GM12878 (cell line): ENCODE data around the gene SIL1. TPM values are rescaled to one million over a fixed set of nuclear protein-coding genes. Genes with fewer than 3 reads are reported as not detected.

Experiments
- ATAC-seq: fragments of 200-7000 bp; cut with Tn5 transposase; 3 replicates; pipeline ENCODE4 v1.9.1; 2020; ENCODE audit warnings: mild to moderate bottlenecking, moderate library complexity
- BruUV-seq: library from RNA; stranded (reverse); fragments of 400-500 nt; replicated peaks from 2 replicates; lab custom pipeline; 2021; lab: Mats Ljungman, UMichigan
- CTCF ChIA-PET: fragments of 300-600 bp; sonication (Branson Sonifier 250); formaldehyde crosslinking; extraction: SDS; loops from one replicate; lab custom pipeline; 2021; ENCODE audit warnings: inconsistent platforms; lab: Yijun Ruan, JAX
- POLR2A ChIA-PET: fragments of 350-600 bp; formaldehyde crosslinking; extraction: SDS; loops from one replicate; lab custom pipeline; 2021; ENCODE audit warnings: inconsistent platforms; lab: Charles Lee
- RAD21 ChIA-PET: fragments of 300-600 bp; sonication (Branson Sonifier 250); formaldehyde crosslinking; loops from one replicate; lab custom pipeline; 2023; ENCODE audit warnings: antibody characterized with exemption; ENCODE audit not compliant: unreplicated experiment; lab: Charles Lee
- SMC1A ChIA-PET: fragments of 300-600 bp; sonication (Branson Sonifier 250); formaldehyde crosslinking; loops from one replicate; lab custom pipeline; 2023; ENCODE audit not compliant: unreplicated experiment, uncharacterized antibody; lab: Charles Lee
- DNase-seq: peaks from one replicate; pipeline ENCODE4 v3.0.0-alpha.2; 2011; ENCODE audit warnings: low read depth, low spot score
- FAIRE-seq: peaks from 3 replicates; lab custom pipeline; 2011; peaks lifted over from hg19 to GRCh38; lab: Jason Lieb, UNC
- H2AFZ ChIP-seq: 2 replicates; pipeline ENCODE4 v1.6.0; 2011; ENCODE audit warnings: low read depth, low read length, control low read depth; ENCODE audit not compliant: control insufficient read depth
- H3K27ac ChIP-seq: 2 replicates; pipeline ENCODE4 v1.5.1; 2011; ENCODE audit warnings: control low read depth; ENCODE audit not compliant: control insufficient read depth, insufficient read depth
- H3K27me3 ChIP-seq, 2 experiments: replicated peaks in 1 of 2; 2 replicates each; pipeline versions ENCODE4 v1.6.0 to v1.6.1; 2011; ENCODE audit warnings: low read length in 1 of 2; ENCODE audit not compliant: control insufficient read depth in 2 of 2, insufficient read depth in 2 of 2
- H3K36me3 ChIP-seq, 2 experiments: 2 replicates each; pipeline ENCODE4 v1.5.1; 2011; ENCODE audit warnings: low read length in 1 of 2; ENCODE audit not compliant: control insufficient read depth in 2 of 2, insufficient read depth in 2 of 2
- H3K4me1 ChIP-seq: 2 replicates; pipeline ENCODE4 v1.6.1; 2011; ENCODE audit warnings: mild to moderate bottlenecking, low read length, moderate library complexity, mixed read lengths; ENCODE audit not compliant: control insufficient read depth, insufficient read depth
- H3K4me2 ChIP-seq: 2 replicates; pipeline ENCODE4 v1.6.0; 2011; ENCODE audit warnings: control low read depth; ENCODE audit not compliant: control insufficient read depth, insufficient read depth
- H3K4me3 ChIP-seq: fragments of 200-600 bp; sonication (generic); 2 replicates; pipeline ENCODE4 v1.5.1; 2016
- H3K79me2 ChIP-seq: 2 replicates; pipeline ENCODE4 v1.6.0; 2011; ENCODE audit warnings: low read length; ENCODE audit not compliant: control insufficient read depth, insufficient read depth
- H3K9ac ChIP-seq: 2 replicates; pipeline ENCODE4 v1.8.0; 2011; ENCODE audit warnings: low read length, control low read depth, mixed read lengths; ENCODE audit not compliant: control insufficient read depth, insufficient read depth
- H3K9me3 ChIP-seq: replicated peaks from 3 replicates; pipeline ENCODE4 v1.5.1; 2011; ENCODE audit warnings: mild to moderate bottlenecking, low read length; ENCODE audit not compliant: control insufficient read depth, insufficient read depth
- H4K20me1 ChIP-seq: 2 replicates; pipeline ENCODE4 v1.6.0; 2011; ENCODE audit not compliant: control insufficient read depth, insufficient read depth
- BACH1 ChIP-seq: fragments of 450-650 bp; IDR thresholded peaks from 2 replicates; pipeline ENCODE4 v1.6.1; 2017; ENCODE audit warnings: mild to moderate bottlenecking, borderline replicate concordance
- CHD4 ChIP-seq: fragments of 200-600 bp; sonication (generic); IDR thresholded peaks from 2 replicates; pipeline ENCODE4 v1.6.1; 2016; ENCODE audit warnings: mild to moderate bottlenecking
- FOXK2 ChIP-seq: fragments of 450-650 bp; IDR thresholded peaks from 2 replicates; pipeline ENCODE4 v1.6.1; 2017; ENCODE audit warnings: mild to moderate bottlenecking, moderate library complexity
- MTA3 ChIP-seq: IDR thresholded peaks from 2 replicates; pipeline ENCODE4 v1.6.1; 2012; ENCODE audit warnings: low read length, inconsistent platforms, borderline replicate concordance
- PRDM15 ChIP-seq: fragments of 450-650 bp; formaldehyde crosslinking; IDR thresholded peaks from 2 replicates; pipeline ENCODE4 v1.4.0; 2020; ENCODE audit warnings: mild to moderate bottlenecking, moderate library complexity
- RUNX3 ChIP-seq: IDR thresholded peaks from 2 replicates; pipeline ENCODE4 v1.6.1; 2012; ENCODE audit warnings: low read length, inconsistent platforms
- SKIL ChIP-seq: fragments of 450-650 bp; IDR thresholded peaks from 2 replicates; pipeline ENCODE4 v1.6.1; 2017; ENCODE audit warnings: mild to moderate bottlenecking, low read depth, inconsistent platforms; ENCODE audit not compliant: poor library complexity, severe bottlenecking
- SREBF2 ChIP-seq: IDR thresholded peaks from 2 replicates; pipeline ENCODE4 v1.6.1; 2012; ENCODE audit warnings: mild to moderate bottlenecking, low read length
- USF2 ChIP-seq: IDR thresholded peaks from 2 replicates; pipeline ENCODE4 v1.6.1; 2011; ENCODE audit warnings: low read depth, low read length, improper control_type of control experiment, borderline replicate concordance
- WRNIP1 ChIP-seq: IDR thresholded peaks from 2 replicates; pipeline ENCODE4 v1.6.1; 2011; ENCODE audit warnings: low read depth, low read length, improper control_type of control experiment, borderline replicate concordance
- YY1 ChIP-seq: IDR thresholded peaks from 2 replicates; pipeline ENCODE4 v1.6.1; 2011; ENCODE audit warnings: low read depth, mild to moderate bottlenecking, low read length
- ZBED1 ChIP-seq: IDR thresholded peaks from 2 replicates; pipeline ENCODE4 v1.6.1; 2016; ENCODE audit warnings: borderline replicate concordance
- ZZZ3 ChIP-seq: IDR thresholded peaks from 2 replicates; pipeline ENCODE4 v1.6.1; 2011; ENCODE audit warnings: low read depth; ENCODE audit not compliant: control insufficient read depth, insufficient read length
- WGBS: methylation state at CpG from one replicate; pipeline ENCODE4 v1.1.6; 2016; ENCODE audit warnings: low lambda C conversion rate; ENCODE audit not compliant: insufficient replicate concordance, insufficient coverage; ENCODE audit errors: missing lambda C conversion rate; 5-methylcytosine and 5-hydroxymethylcytosine counted together
- in situ Hi-C: fragments of 300-500 bp; cut with MboI; formaldehyde crosslinking; loops from 9 replicates; pipeline ENCODE4 v1.14.3; 2018; ENCODE audit warnings: mixed read lengths
- intact Hi-C: fragments of 100-400 bp; cut with micrococcal nuclease; formaldehyde crosslinking; loops from one replicate; pipeline ENCODE4 v1.14.2; 2022; ENCODE audit not compliant: unreplicated experiment
- polyA plus RNA-seq, 11 experiments: library from polyadenylated mRNA; depleted of rRNA in 4 of 11; unstranded in 6 of 11; stranded (reverse) in 5 of 11; fragments of >200 nt; fragmentation: Nextera tagmentation in 4 of 11; fragmentation: Illumina TruSeq in 1 of 11; extraction: Ambion mirVana in 4 of 11; extraction: Trizol in 1 of 11; gene quantifications; 1 replicate in 1 of 11; 2 replicates in 10 of 11; pipeline versions ENCODE4 v1.2.1 to v1.2.3, GENCODE V29; 2011 to 2016; ENCODE audit warnings: inconsistent platforms in 2 of 11, missing spikeins in 2 of 11, low read depth in 1 of 11
- total RNA-seq, 4 experiments: library from RNA; depleted of rRNA in 3 of 4; stranded (reverse); fragments of >200 nt in 3 of 4; fragmentation: Illumina TruSeq in 1 of 4; extraction: Trizol in 1 of 4; gene quantifications; 2 replicates each; pipeline versions ENCODE4 v1.2.1 to v1.2.3, GENCODE V29; 2013 to 2021

Gene SIL1
- total and polyA plus RNA-seq, 10 of the 15 experiments (the other 5 are each of a cell fraction or from before 2014, with no cell fraction given), result 4.1 to 49.8 (median 29.4) TPM

- ChIA-PET POLR2A (no interaction called here), SMC1A (interaction anchor here (0.8 kb wide), 1 partner anchor 136 kb away, joined by 3 read pairs; no protein-coding TSS in a partner anchor), RAD21 (no interaction called here), CTCF (interaction anchor here (0.5 kb wide), 1 partner anchor 350 kb away, joined by 3 read pairs; no protein-coding TSS in a partner anchor)
- 93% methylated on average over 3 of the region's 3 CpGs for WGBS
- H3K9ac ChIP-seq, result no peak overlapping the region
- no TSS peak for BruUV-seq
- H3K27ac ChIP-seq, result no peak overlapping the region
- DNase-seq (no peak), FAIRE-seq (no peak), ATAC-seq (no peak)
- no peak overlapping the region for H2AFZ ChIP-seq
- TF ChIP-seq ZBED1 (no peak), RUNX3 (no peak), PRDM15 (CRISPR knock-in tag) (no peak), SKIL (no peak), ZZZ3 (no peak), USF2 (no peak), SREBF2 (no peak), CHD4 (no peak), YY1 (no peak), FOXK2 (no peak), BACH1 (no peak), WRNIP1 (no peak), MTA3 (no peak)
- intact Hi-C loops, result no loop called here
- no peak overlapping the region for H3K4me2 ChIP-seq
- H3K27me3 ChIP-seq, result no peaks in the 10 kb centered on the region
- peaks cover 2 to 4% of the 10 kb centered on the region in 2 experiments; a peak in 3 of 4 replicates for H3K36me3 ChIP-seq
- H3K4me3 ChIP-seq, result no peak overlapping the region
- no peaks in the 10 kb centered on the region for H3K79me2 ChIP-seq
- no peaks in the 10 kb centered on the region for H3K9me3 ChIP-seq
- in situ Hi-C loops, result no loop called here
- no peaks in the 10 kb centered on the region for H3K4me1 ChIP-seq
- no peaks in the 10 kb centered on the region for H4K20me1 ChIP-seq
These were observed 255.3 kb downstream of the SIL1 start for GRCh38 chr5:138942861-138943260.
